Progenitor cell of endocrine pancreas (in vitro differentiated cells): ENCODE results near the gene MYH14. TPM values are rescaled to one million over a fixed set of nuclear protein-coding genes. Genes with fewer than 3 reads are reported as not detected.

Experiments
- DNase-seq: peaks from one replicate; pipeline ENCODE4 v3.0.0; 2021; ENCODE audit warnings: low spot score; ENCODE audit not compliant: unreplicated experiment
- H3K27ac Mint-ChIP-seq: 2 replicates; pipeline ENCODE4 v1.8.0; 2021; ENCODE audit warnings: mild to moderate bottlenecking, moderate library complexity, mixed read lengths
- H3K27me3 Mint-ChIP-seq: 2 replicates; pipeline ENCODE4 v1.8.0; 2021; ENCODE audit warnings: mixed read lengths
- H3K36me3 Mint-ChIP-seq: 2 replicates; pipeline ENCODE4 v1.8.0; 2022; ENCODE audit warnings: mixed read lengths; ENCODE audit not compliant: insufficient read depth
- H3K4me1 Mint-ChIP-seq: 2 replicates; pipeline ENCODE4 v1.8.0; 2021; ENCODE audit warnings: low read depth, mixed read lengths
- H3K4me3 Mint-ChIP-seq: 2 replicates; pipeline ENCODE4 v1.8.0; 2021; ENCODE audit warnings: low read depth, mild to moderate bottlenecking, moderate library complexity, mixed read lengths
- H3K9me3 Mint-ChIP-seq: 2 replicates; pipeline ENCODE4 v1.8.0; 2021; ENCODE audit warnings: low read depth, mixed read lengths
- total RNA-seq: library from RNA; stranded (reverse); gene quantifications from 2 replicates; pipeline ENCODE4 v1.2.1, GENCODE V29; 2021
- TF ChIP-seq, protein P1 (sequence below): fragments of 200-600 bp; sonication (generic); IDR thresholded peaks from one replicate; pipeline ENCODE4 v1.5.0; 2021; ENCODE audit warnings: antibody characterized with exemption, mild to moderate bottlenecking; ENCODE audit not compliant: unreplicated experiment

MYH14 gene
- total RNA-seq, 1 donor from 2014 or later, result 65.9 TPM

DNA sequence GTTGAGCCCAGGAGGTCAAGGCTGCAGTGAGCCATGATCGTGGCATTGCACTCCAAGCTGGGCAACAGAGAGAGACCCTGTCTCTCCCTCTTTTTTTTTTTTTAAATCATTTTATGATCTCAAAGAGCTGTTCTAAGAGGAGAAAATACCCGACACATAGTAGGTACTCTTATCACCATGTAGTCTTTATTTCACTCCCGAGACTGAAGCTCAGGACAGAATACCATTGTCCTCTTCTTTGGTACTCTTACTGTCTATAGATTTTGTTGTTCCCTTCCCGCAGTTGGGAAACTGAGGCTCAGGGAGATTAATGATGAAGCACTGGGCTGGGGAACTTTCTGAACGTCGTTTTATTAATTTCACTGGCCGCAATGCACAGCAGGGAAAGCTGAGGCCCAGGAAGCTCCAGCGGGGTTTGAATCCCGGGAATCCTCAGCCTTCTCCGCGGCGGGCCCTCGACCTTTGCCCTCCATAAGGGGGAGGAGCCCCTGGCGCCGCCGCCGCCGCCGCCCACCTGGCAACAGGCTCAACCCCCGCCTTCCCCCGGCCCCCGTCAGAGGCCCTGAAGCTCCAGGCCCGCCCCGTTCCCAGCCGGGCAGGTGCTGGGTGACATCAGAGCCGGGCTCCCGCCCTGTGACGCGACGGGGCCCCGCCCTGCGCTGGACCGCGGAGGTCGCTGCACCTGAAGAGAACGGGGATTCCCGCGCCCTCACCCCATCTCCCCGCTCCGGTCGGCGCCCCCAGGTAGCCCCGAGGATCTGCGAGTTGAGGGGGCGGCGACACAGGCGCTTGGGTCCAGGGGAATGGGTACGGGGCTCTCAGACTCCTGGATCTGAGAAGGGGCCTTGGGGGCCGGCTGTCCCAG lies 1.6 kb downstream of the MYH14 start:
- TF ChIP-seq, protein P1, sequence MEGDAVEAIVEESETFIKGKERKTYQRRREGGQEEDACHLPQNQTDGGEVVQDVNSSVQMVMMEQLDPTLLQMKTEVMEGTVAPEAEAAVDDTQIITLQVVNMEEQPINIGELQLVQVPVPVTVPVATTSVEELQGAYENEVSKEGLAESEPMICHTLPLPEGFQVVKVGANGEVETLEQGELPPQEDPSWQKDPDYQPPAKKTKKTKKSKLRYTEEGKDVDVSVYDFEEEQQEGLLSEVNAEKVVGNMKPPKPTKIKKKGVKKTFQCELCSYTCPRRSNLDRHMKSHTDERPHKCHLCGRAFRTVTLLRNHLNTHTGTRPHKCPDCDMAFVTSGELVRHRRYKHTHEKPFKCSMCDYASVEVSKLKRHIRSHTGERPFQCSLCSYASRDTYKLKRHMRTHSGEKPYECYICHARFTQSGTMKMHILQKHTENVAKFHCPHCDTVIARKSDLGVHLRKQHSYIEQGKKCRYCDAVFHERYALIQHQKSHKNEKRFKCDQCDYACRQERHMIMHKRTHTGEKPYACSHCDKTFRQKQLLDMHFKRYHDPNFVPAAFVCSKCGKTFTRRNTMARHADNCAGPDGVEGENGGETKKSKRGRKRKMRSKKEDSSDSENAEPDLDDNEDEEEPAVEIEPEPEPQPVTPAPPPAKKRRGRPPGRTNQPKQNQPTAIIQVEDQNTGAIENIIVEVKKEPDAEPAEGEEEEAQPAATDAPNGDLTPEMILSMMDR, result no peak
- DNase-seq, result peak; percentile 93
- H3K36me3 Mint-ChIP-seq, result no peaks in the 10 kb centered on the region
- H3K9me3 Mint-ChIP-seq, result no peaks in the 10 kb centered on the region
- H3K4me1 Mint-ChIP-seq, result peaks cover 3% of the 10 kb centered on the region
- H3K27ac Mint-ChIP-seq, result peak overlapping the region; percentile 92
- H3K27me3 Mint-ChIP-seq, result peaks cover 20% of the 10 kb centered on the region
- peak overlapping the region; percentile 73 for H3K4me3 Mint-ChIP-seq

- peaks cover 20% of the 10 kb centered on the region for H3K27me3 Mint-ChIP-seq
- no peaks in the 10 kb centered on the region for H3K9me3 Mint-ChIP-seq
- H3K4me1 Mint-ChIP-seq, result peaks cover 3% of the 10 kb centered on the region
- H3K27ac Mint-ChIP-seq, result peak overlapping the region; percentile 92
- DNase-seq, result peak; percentile 25
- peaks cover under 1% of the 10 kb centered on the region for H3K36me3 Mint-ChIP-seq
- H3K4me3 Mint-ChIP-seq, result peak overlapping the region; percentile 73
- TF ChIP-seq, protein P1, result peak; percentile 36
Observed at GRCh38 chr19:50205681-50206138, 2.3 kb downstream of the MYH14 start.

DNA sequence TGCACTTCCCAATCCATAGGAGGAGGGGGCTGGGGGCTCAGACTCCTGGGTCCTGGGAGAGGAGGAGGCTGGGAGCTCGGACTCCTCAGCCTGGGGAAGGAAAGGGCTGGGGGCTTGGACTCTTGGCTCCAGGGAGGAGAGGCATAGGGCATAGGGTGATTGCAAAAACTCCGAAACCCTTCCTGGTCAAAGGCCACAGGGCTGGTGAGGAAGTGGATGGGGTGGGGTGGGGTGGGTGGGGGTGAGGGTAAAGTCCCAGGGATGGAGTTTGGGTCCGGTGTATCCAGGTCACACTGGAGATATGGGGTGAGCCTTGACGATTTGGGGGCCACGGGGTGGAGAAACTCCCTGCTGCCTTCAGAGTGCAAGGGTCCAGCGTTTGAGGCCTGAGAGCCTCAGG lies 2.8 kb downstream of the MYH14 start:
- H3K9me3 Mint-ChIP-seq, result no peaks in the 10 kb centered on the region
- peaks cover 3% of the 10 kb centered on the region for H3K4me1 Mint-ChIP-seq
- H3K27ac Mint-ChIP-seq, result no peak overlapping the region
- DNase-seq, result no peak
- H3K27me3 Mint-ChIP-seq, result peaks cover 15% of the 10 kb centered on the region
- peak overlapping the region; percentile 73 for H3K4me3 Mint-ChIP-seq
- TF ChIP-seq, protein P1, result no peak
- H3K36me3 Mint-ChIP-seq, result peaks cover 5% of the 10 kb centered on the region

- H3K27me3 Mint-ChIP-seq, result peaks cover 2% of the 10 kb centered on the region
- H3K27ac Mint-ChIP-seq, result peak overlapping the region; percentile 81
- DNase-seq, result no peak
- no peaks in the 10 kb centered on the region for H3K9me3 Mint-ChIP-seq
- no peak overlapping the region for H3K4me3 Mint-ChIP-seq
- TF ChIP-seq, protein P1, result no peak
- H3K36me3 Mint-ChIP-seq, result peaks cover 18% of the 10 kb centered on the region
- H3K4me1 Mint-ChIP-seq, result peaks cover 3% of the 10 kb centered on the region
Observed at GRCh38 chr19:50207730-50208129, 4.3 kb downstream of the MYH14 start.

GRCh38 chr19:50209131-50209530 lies 5.7 kb downstream of the MYH14 start:
- H3K36me3 Mint-ChIP-seq, result peaks cover 22% of the 10 kb centered on the region
- TF ChIP-seq, protein P1, result no peak
- DNase-seq, result no peak
- peaks cover 3% of the 10 kb centered on the region for H3K4me1 Mint-ChIP-seq
- H3K27ac Mint-ChIP-seq, result no peak overlapping the region
- H3K27me3 Mint-ChIP-seq, result no peaks in the 10 kb centered on the region
- H3K4me3 Mint-ChIP-seq, result no peak overlapping the region
- H3K9me3 Mint-ChIP-seq, result no peaks in the 10 kb centered on the region
